Gastrocnemius medialis (tissue), 4 donors: Measurements from ENCODE around the gene MEGF8.

Experiments
- POLR2A ChIP-seq, 2 donors: fragments of 450-650 bp; IDR thresholded peaks; one replicate each; pipeline ENCODE4 v1.6.1; 2017; ENCODE audit warnings: antibody characterized with exemption in 2 of 2, mild to moderate bottlenecking in 2 of 2, moderate library complexity in 2 of 2
- TF ChIP-seq, protein P1 (sequence below), 5 experiments: fragments of 450-650 bp in 3 of 5; fragments of 200-600 bp in 2 of 5; sonication (generic) in 2 of 5; IDR thresholded peaks in 4 of 5; conservative IDR thresholded peaks in 1 of 5; 1 replicate in 4 of 5; 2 replicates in 1 of 5; pipeline ENCODE4 v1.5.1; 2016 to 2019; ENCODE audit warnings: antibody characterized with exemption in 5 of 5, mild to moderate bottlenecking in 3 of 5, moderate library complexity in 3 of 5

DNA sequence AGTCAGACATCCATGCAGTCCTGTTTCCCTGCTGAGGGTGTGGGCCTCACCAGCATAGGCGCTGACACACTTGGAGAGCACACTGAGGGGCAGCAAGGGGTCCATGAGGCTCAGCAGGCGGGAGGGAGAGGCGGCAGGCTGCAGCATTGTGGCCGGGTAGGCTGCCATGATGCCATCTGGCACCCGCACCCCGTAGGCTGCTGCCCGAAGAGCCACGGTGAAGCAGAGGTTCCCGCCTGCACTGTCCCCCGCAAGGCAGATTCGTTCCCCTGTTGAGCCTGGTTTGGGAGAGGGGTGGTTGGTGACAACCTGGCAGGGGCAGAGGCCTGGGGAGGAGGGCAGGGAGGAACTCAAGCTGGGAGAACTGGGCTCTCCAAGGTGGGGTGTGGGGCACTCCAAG, 80.7 kb downstream of the MEGF8 start:
- no peak for TF ChIP-seq POLR2A (IDR thresholded peaks at IDR 0.05)
- TF ChIP-seq, protein P1, sequence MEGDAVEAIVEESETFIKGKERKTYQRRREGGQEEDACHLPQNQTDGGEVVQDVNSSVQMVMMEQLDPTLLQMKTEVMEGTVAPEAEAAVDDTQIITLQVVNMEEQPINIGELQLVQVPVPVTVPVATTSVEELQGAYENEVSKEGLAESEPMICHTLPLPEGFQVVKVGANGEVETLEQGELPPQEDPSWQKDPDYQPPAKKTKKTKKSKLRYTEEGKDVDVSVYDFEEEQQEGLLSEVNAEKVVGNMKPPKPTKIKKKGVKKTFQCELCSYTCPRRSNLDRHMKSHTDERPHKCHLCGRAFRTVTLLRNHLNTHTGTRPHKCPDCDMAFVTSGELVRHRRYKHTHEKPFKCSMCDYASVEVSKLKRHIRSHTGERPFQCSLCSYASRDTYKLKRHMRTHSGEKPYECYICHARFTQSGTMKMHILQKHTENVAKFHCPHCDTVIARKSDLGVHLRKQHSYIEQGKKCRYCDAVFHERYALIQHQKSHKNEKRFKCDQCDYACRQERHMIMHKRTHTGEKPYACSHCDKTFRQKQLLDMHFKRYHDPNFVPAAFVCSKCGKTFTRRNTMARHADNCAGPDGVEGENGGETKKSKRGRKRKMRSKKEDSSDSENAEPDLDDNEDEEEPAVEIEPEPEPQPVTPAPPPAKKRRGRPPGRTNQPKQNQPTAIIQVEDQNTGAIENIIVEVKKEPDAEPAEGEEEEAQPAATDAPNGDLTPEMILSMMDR (IDR thresholded peaks at IDR 0.05 in 4 of 5, conservative IDR thresholded peaks at IDR 0.05 in 1 of 5), result no peak
